Vagina (tissue), 2 donors: ENCODE results near the gene GFI1.
A peak's percentile ranks its signal among the peaks of the same experiment; 100 is the strongest.

Source experiments
- CTCF ChIP-seq, 3 experiments: fragments of 450-650 bp in 2 of 3; fragments of 200-600 bp in 1 of 3; sonication (generic) in 1 of 3; IDR thresholded peaks; one replicate each; pipeline ENCODE4 v1.5.1; 2017 to 2019; ENCODE audit warnings: antibody characterized with exemption in 3 of 3, mild to moderate bottlenecking in 2 of 3, moderate library complexity in 2 of 3
- POLR2A ChIP-seq, 2 donors: fragments of 450-650 bp; IDR thresholded peaks; one replicate each; pipeline ENCODE4 v1.6.1; 2017; ENCODE audit warnings: antibody characterized with exemption in 2 of 2, mild to moderate bottlenecking in 2 of 2, moderate library complexity in 2 of 2
- POLR2AphosphoS5 ChIP-seq, 2 donors: sonication (generic); formaldehyde crosslinking; IDR thresholded peaks; one replicate each; pipeline ENCODE4 v1.9.0; 2017; ENCODE audit warnings: antibody characterized with exemption in 2 of 2, mild to moderate bottlenecking in 2 of 2, low read depth in 1 of 2; ENCODE audit not compliant: insufficient read depth in 1 of 2

- TF ChIP-seq POLR2A (IDR thresholded peaks at IDR 0.05) (no peak), CTCF (IDR thresholded peaks at IDR 0.05) (no peak), POLR2AphosphoS5 (IDR thresholded peaks at IDR 0.05; ENCODE audit: insufficient read depth in 1 of 2, low read depth in 1 of 2) (peak in 1 of 2 donors; percentile 42)
Measured at GRCh38 chr1:92485381-92486250, 1.1 kb downstream of the GFI1 start.
